HG03439 (cell line): ENCODE data around the gene TMEM181.
"Not testable (repeated sequence)": the region's sequence is repeated elsewhere in the genome, so short reads cannot be mapped to it uniquely, and the experiment has no call there.

Experiments used
- ATAC-seq: cut with Tn5 transposase; IDR thresholded peaks from one replicate; pipeline ENCODE4 v1.9.1; 2021; ENCODE audit warnings: mild to moderate bottlenecking, moderate library complexity; ENCODE audit not compliant: unreplicated experiment

Gene TMEM181

DNA sequence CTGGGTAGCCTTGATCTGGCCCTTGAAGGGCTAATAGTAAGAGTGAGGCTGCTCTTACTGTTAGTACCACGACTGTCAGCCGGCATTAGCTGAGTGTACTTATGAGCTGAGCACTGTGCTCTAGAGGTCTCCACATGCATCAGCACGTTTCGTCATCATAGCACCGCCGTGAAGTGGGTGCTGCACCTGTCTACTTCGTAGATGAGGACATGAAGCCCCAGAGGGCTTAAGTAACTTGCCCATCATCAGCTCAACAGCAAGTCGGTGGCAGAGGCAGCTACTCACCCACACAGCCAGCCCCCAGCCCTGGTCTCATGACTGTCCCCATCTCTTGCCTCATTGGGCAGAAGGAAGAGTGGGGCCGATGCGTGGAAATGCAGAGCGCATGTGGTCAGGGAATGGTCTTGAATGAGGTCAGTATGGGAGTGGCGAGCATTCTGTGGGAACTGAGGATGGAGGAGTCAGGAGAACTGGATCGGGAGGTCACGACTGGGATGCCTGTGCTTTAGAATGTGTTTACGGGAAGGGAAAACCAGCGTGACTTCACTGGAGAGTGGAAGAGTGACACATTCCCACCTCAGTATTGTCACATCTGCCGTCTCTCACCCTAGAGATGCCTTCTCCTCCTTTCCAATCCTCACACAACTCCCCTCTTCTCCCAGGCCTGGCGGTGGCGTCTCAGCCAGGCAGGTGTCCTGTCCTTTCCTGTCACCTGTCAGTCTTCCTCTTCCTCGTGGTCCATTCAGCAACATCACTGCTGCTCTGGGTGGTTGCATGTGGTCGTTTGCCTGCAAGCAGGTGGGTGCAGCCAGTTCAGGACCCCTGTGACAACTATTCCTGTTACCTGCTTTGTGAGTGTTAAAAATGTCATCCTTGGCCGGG is 95.9 kb downstream of the TMEM181 start:
- ATAC-seq, result no peak

DNA sequence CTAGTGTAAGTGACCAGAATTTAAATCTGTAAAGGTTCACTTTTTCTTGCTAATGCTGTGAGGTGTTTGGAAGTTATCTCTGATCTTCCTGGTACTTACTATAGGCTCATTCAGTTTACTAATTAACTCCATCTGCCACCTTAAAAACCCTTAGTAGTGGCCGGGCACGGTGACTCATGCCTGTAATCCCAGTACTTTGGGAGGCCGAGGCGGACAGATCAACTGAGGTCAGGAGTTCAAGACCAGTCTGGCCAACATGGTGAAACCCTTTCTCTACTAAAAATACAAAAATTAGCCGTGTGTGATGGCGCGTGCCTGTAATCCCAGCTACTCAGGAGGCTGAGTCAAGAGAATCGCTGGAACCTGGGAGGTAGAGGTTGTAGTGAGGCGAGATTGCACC is 97.1 kb downstream of the TMEM181 start:
- not testable (repeated sequence) for ATAC-seq

DNA sequence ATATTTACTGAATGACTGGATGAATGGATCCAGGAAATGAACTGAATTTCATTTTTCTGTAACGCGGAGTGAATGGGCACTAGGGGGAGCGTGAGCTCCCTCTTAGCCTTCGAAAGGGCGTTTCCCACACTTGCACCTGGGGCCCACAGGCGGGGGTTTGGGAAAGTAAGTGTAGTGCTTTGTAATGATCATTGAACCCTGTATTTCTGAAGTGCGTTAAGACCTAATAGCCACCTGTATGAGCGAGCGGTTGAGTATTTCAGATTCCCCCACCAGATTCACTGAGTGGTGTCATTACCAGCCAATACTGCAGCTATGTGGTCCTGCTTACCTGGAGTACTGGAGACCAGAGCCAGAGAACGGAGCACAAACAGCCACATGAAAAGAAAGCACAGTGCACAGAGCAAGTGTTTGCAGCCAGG is 100.5 kb downstream of the TMEM181 start:
- no peak for ATAC-seq

DNA sequence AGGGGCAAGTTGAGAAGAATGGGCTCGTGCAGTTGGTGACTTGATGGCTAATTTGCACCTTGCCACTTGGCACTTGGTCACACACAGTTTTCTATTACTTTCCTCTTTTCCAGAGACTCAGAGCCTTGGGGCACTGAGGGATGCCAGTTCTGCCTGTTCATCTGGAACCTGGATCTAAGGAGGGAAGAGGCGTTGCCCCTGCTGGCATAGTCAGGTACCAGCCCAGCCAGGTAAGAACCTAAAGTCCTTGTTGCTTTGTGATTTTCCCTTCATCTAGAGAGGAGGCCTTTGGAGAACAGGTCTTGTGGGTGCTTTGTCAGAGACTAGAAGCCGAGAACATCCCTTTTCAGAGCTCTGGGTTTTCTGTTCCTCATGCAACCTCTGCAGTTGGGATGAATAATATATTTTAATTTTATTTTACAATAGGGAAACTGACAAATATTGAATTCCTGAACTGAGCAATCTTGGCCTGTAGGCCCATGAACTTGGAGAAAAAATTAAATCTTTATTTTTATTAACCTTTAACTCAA is 101.3 kb downstream of the TMEM181 start:
- ATAC-seq, result no peak

DNA sequence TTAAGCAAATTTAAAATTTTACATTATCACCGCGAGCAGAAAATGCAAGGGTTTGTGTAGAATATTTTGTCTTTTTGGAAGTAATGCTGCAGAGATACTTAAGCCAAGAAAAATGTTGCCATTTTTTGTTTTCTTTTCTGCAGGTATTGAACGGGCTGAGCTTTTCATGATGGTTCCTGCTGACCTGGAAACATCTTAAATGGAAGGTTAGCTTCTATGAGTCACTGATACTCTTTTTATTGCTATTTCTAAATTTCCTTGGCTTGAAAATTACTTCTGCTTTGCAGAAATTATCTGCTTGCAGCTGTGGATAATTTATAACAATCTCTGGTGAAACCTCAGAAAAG is 102.7 kb downstream of the TMEM181 start:
- no peak for ATAC-seq

DNA sequence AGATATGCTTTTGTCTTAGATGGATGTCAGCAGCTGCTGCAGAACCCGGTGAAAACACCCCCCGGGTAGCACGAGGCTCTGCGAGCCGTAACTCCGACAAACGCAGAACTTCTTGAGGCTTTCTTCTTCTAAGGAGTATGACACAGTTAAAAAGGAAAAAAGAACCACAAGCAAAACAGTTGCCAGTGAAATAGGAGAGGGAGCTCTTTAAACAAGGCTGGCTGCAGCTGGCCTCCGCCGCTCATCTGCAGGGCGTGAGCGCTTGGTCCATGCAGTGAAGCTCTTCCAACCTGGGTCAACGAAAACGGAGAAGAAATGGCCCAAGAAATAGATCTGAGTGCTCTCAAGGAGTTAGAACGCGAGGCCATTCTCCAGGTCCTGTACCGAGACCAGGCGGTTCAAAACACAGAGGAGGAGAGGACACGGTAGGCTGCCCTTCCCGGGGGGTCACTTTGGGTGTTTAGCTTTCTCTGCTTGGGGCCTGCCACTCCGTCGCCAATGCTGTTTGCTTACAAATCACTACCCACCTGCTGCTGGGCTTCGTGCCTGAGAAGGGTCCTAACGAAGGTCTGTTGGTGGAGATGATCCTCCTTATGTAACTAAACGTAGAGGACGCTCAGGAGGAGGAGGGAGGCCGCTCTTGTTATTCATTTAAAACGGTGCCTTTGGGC is 103.2 kb downstream of the TMEM181 start:
- ATAC-seq, result no peak

DNA sequence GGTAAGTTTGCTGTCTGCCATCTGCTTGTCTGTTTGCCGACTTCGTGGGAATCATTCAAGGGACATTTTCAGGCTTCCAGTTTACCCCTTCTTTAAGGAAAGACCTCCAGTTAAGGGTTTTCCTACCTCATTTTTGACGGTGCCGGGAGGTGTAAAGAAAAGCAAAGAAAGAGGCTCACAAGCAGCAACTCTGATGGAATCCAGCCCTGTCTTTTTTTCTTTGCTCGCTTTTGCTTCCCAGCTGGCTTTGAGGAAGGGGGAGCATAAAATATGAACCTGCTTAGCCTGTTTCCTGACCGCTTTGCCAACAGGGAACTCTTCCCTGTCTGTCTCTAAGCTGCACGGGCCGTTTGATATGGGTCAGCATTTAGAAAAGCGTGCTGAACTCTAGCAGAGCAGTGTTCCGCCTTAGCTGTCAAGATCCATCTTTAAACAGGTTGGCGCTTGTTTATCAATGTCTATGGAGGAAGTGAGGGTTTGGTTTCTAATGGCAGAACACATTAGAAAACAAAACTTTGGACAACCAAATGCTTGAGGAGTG is 103.8 kb downstream of the TMEM181 start:
- ATAC-seq, result no peak

DNA sequence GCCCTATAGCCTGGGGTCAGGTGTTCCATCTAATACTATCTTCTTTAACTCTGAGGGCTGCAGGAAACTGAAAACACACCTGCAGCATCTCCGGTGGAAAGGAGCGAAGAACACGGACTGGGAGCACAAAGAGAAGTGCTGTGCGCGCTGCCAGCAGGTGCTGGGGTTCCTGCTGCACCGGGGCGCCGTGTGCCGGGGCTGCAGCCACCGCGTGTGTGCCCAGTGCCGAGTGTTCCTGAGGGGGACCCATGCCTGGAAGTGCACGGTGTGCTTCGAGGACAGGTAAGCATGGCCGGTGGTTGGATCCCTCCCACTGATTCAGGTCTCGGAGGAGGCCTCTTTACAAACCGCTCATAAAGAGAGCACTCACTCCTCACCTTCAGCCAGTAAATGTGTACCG is 105.4 kb downstream of the TMEM181 start:
- no peak for ATAC-seq

DNA sequence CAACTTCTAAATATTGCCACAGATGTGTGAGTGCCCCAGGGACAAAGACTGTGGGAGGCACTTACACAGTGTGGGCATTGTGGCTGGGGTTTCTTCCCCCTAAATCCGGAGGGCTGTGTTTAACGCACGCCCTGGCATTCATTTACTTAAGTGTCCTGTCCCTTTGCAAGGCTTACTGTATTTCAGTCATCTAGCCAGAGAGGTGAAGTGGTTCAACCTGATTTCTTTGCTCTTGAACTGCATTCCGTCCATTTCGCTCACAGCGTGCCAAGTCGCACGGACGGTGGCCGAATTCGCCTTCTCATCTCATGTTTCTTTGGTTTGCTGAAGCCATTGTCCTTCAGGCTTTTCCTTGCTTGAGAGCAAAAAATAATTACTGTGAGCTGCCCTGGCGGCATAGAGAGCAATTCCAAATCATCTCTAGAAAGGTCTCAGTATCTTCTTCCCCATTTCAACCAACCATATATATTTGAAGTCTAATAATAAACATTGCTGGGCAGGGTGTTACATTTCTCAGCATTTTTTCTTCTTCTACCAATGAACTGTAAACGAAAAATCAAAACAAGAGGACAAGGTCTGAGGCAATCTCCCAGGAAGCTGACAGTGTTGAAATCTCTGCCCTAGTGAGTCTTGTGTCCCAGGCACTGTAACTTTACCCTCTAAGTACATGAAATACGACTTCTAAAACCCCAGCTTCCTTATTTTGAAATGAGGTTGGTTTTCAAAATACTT is 106.9 kb downstream of the TMEM181 start:
- ATAC-seq, result no peak

DNA sequence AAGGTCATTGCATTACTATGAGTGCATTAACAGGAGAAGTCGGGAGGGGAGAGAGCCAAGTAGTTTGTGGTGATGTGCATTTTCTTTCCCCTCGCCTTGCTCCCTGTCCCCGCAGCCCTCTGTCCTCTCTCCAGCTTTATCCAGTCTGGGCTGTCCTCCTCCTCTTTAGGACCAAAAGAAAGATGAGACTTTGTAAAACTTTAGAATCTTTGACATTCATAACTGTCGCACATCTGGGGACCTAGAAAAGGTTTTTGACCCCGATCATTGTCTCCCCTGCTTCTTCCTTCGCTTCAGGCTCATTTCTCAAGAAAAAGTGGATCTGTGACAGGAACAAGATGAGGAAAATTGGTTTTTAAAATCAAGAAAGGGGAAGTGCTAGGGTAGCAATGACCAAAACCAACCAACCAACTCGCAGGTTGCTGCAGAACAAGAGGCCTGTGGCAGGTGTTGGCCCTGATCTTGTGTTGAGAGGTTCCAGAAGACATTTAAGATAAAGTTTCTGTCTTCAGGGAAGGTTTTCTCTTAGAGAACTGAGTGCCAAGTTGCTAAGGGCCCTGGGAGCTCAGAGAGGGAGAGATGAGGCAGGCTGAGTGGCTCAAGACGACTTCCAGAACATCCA is 107.6 kb downstream of the TMEM181 start:
- ATAC-seq, result no peak

DNA sequence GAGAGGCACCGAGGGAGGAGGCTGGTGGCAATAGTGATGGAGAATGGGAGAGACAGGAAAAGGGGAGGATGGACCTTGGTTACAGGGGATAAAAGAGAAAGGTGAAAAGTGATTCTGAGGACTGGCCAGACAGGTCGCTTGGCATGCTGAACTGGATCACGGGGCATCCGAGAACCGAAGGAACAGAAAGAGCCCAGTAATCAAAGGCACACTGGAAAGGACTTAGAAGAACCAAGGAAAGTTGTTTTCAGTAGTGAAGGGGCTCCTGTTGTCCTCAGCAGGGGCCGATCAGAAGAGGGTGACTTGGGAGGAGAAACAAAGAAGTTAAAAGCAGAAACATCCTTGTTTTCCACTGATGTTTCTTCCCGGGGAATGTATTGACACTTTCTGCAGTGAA is 108.8 kb downstream of the TMEM181 start:
- ATAC-seq, result no peak

DNA sequence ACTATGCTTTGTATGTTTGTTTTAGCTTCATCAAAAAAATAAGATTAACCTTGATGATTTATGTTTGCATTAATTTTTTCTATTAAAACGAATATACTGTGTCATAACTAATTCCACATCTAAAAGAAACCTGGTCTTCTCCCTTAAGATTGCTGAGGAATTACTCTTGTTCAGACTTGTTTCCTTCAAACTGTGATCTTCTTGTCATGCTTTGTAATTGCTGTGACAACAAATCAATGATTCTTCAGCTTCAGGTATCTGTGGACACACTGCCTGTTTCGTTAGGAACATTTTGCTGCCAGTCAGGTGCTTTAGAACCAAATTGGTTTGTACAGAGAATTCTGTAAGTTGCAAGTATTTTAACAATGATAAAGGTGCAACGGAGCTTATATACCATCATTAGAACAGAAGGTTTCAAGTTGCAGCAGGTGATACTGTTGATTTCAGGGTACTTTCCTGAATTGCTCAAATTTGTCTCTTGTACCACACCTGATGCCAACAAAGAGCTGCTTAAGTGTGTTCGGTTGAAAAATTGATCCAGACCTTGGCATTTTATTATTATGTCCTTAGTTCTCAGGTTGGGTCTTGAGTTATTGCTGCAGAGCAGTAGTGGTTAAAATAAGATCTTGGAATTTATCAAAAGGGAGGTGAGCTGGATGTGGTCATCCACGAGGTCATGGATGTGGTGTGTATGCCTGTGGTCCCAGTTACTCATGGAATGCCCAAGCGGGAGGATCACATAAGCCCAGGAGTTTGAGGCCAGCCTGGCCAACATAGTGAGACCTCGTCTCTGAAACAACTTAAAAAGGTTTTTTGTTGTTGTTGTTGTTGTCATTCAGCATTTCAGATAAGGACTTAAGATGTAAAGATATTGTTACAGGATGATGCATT is 109.5 kb downstream of the TMEM181 start:
- ATAC-seq, result no peak

DNA sequence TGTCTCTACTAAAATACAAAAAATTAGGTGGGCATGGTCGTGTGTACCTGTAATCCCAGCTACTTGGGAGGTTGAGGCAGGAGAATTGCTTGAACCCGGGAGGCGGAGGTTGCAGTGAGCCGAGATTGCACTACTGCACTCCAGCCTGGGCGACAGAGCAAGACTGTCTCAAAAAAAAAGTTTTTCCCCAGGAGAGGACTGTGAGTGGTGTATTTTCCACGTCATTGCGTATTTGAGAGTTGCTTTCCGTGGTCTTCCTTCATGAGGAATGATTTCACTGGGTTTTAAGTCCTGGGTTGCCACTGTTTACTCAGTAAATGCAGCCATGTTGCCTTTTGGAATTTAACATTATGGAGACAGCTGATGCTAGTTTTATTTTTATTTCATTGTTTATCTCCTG is 112.2 kb downstream of the TMEM181 start:
- not testable (repeated sequence) for ATAC-seq

DNA sequence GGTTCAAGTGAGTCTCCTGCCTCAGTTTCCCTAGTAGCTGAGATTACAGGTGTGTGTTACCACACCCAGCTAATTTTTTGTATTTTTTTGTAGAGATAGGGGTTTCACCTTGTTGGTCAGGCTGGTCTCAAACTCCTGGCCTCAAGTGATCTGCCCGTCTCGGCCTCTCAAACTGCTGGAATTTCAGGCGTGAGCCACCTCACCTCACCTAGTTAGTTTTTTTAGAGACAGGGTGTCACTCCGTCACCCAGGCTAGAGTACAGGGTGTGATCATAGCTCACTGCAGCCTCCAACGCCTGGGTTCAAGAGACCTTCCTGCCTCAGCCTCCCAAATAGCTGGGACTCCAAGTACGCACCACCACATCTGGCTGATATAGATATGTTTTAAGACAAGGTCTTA is 112.8 kb downstream of the TMEM181 start:
- no peak for ATAC-seq

DNA sequence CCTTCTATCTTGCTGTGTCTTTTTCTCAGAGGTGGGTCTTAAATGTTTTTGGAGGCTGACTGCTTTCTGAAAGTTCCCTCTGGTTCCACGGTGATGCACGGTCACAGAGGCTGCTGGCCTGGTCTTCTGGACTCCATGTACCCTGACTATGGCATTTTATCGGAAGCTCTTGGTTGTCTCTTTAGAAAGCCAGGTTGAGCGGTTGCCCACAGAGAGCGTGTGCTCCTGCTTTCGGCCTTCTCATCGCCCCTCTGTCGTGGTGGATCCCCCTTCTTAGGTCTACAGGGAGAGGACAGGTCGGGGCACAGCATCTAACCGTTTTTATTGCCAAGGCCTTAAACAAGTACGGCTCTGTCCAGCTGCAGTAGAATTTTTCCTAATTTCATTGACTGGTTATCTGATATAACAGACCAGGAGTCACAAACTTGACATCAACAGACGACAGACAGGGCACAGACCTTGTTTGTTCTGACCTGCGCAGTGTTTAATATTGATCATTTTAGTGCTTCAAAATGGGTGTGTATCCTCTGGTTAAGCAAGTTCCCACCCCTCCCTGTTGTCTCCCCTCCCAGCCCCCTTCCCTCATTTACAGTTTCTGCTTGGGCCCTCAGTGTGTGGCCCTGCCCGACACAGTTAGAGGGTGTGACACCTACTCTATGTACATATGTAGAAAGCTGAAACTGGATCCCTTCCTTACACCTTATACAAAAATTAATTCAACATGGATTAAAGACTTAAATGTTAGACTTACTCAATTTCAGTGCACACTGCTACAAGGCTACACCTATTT is 114.6 kb downstream of the TMEM181 start:
- ATAC-seq, result no peak

DNA sequence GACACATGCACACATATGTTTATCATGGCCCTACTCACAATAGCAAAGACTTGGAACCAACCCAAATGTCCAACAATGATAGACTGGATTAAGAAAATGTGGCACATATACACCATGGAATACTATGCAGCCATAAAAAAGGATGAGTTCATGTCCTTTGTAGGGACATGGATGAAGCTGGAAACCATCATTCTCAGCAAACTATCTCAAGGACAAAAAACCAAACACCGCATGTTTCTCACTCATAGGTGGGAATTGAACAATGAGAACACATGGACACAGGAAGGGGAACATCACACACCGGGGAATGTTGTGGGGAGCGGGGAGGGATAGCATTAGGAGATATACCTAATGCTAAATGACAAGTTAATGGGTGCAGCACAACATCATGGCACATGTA is 117.2 kb downstream of the TMEM181 start:
- not testable (repeated sequence) for ATAC-seq

DNA sequence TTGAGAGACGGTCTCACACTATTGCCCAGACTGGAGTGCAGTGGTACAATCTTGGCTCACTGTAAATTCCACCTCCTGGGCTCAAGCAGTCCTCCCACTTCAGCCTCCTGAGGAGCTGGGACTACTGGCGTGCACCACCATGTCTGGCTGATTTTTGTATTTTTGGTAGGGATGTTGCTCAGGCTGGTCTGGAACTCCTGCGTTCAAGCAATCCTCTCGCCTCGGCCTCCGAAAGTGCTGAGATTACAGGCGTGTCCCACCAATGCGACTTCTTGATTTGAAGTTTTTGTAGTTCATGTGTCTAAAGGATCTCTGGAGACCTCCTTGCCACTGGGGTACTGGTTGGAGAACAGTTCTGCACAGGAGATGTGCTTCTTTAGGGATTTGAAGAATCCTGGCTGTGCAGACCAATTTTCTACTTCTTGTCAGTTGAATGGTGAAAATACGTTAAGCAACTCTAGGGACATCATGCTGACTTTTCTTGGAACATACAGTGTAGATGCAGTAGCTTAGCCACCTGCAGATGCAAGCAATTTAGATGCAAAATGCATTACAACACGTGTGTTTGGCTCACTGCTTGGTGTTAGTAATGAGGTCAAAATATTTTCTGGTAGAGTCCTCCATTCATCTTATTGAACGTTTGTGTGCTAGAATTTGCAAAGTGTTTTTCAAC is 118.2 kb downstream of the TMEM181 start:
- no peak for ATAC-seq

DNA sequence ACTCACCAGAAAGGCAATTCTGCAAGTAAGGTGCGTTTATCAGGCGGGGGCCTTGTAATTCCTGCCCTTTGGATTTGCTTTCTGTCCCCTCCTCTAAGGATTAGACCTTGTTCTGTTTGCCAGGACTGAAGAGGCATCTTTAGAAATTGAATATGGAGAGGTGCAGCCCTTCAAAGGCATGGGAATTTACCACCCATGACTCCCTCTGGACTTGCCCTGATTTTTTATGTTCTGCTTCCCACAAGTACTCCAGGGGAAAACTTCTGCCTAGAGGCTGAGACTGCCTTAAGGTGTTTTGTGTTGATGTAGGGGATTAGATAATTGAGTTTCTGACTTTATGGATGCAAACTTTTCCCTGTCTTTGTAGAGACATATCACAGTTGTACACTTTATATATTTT is 120.1 kb downstream of the TMEM181 start:
- ATAC-seq, result no peak
